PC-9 (cell line): ENCODE results near the gene DCAF15. TPM values are rescaled to one million over a fixed set of nuclear protein-coding genes. Genes with fewer than 3 reads are reported as not detected.

Source experiments
- BruUV-seq: library from RNA; stranded (reverse); fragments of 400-500 nt; replicated peaks from 2 replicates; lab custom pipeline; 2021; lab: Mats Ljungman, UMichigan
- CTCF ChIA-PET: fragments of 300-600 bp; sonication (Branson Sonifier 250); formaldehyde crosslinking; loops from one replicate; lab custom pipeline; 2022; ENCODE audit warnings: antibody characterized with exemption; lab: Charles Lee
- POLR2A ChIA-PET: fragments of 300-600 bp; sonication (Branson Sonifier 250); formaldehyde crosslinking; loops from one replicate; lab custom pipeline; 2022; ENCODE audit warnings: antibody characterized with exemption; ENCODE audit not compliant: unreplicated experiment; lab: Charles Lee
- DNase-seq, 2 experiments: peaks; one replicate each; pipeline versions ENCODE4 v3.0.0 to v3.0.0-alpha.2; 2015 to 2022; ENCODE audit warnings: mixed read lengths in 1 of 2
- H2AFZ ChIP-seq: fragments of 200-600 bp; sonication (generic); 2 replicates; pipeline ENCODE4 v1.8.1; 2017; ENCODE audit warnings: antibody characterized with exemption
- H3F3A ChIP-seq: fragments of 200-600 bp; sonication (generic); 2 replicates; pipeline ENCODE4 v1.8.1; 2017; ENCODE audit warnings: antibody characterized with exemption, mild to moderate bottlenecking, low read depth; ENCODE audit not compliant: insufficient read depth
- H3K27ac ChIP-seq: fragments of 200-600 bp; sonication (generic); 2 replicates; pipeline ENCODE4 v1.6.1; 2016; ENCODE audit warnings: mixed run types
- H3K27me3 ChIP-seq: fragments of 200-600 bp; sonication (generic); 2 replicates; pipeline ENCODE4 v1.6.1; 2016; ENCODE audit warnings: low read depth, mixed run types; ENCODE audit not compliant: insufficient read depth
- H3K36me3 ChIP-seq: fragments of 200-600 bp; sonication (generic); 2 replicates; pipeline ENCODE4 v1.6.1; 2016; ENCODE audit warnings: low read depth, mixed run types
- H3K4me1 ChIP-seq: fragments of 200-600 bp; sonication (generic); replicated peaks from 2 replicates; pipeline ENCODE4 v1.6.1; 2016; ENCODE audit warnings: mixed run types; ENCODE audit not compliant: insufficient read depth
- H3K4me2 ChIP-seq: fragments of 200-600 bp; sonication (generic); 2 replicates; pipeline ENCODE4 v1.6.1; 2017; ENCODE audit warnings: mixed run types
- H3K4me3 ChIP-seq: fragments of 200-600 bp; sonication (generic); 2 replicates; pipeline ENCODE4 v1.6.1; 2016; ENCODE audit warnings: mixed run types
- H3K79me2 ChIP-seq: fragments of 200-600 bp; sonication (generic); 2 replicates; pipeline ENCODE4 v1.6.1; 2017; ENCODE audit warnings: low read depth, mixed run types
- H3K9me2 ChIP-seq: fragments of 200-600 bp; sonication (generic); 2 replicates; pipeline ENCODE4 v1.8.1; 2017; ENCODE audit warnings: mild to moderate bottlenecking; ENCODE audit not compliant: insufficient read depth
- H3K9me3 ChIP-seq: fragments of 200-600 bp; sonication (generic); 2 replicates; pipeline ENCODE4 v1.8.1; 2016; ENCODE audit warnings: low read depth; ENCODE audit not compliant: insufficient read depth
- H4K20me1 ChIP-seq: fragments of 200-600 bp; sonication (generic); 2 replicates; pipeline ENCODE4 v1.8.1; 2017; ENCODE audit not compliant: insufficient read depth
- EZH2 ChIP-seq: fragments of 200-600 bp; sonication (generic); IDR thresholded peaks from 2 replicates; pipeline ENCODE4 v1.8.0; 2017; ENCODE audit warnings: antibody characterized with exemption, low read depth
- intact Hi-C: fragments of 100-400 bp; cut with micrococcal nuclease; formaldehyde crosslinking; loops from one replicate; pipeline ENCODE4 v1.10.0; 2022; ENCODE audit not compliant: unreplicated experiment
- total RNA-seq: library from RNA; stranded (reverse); gene quantifications from 2 replicates; pipeline ENCODE4 v1.2.3, GENCODE V29; 2021
- TF ChIP-seq, protein P1 (sequence below): fragments of 200-600 bp; sonication (generic); conservative IDR thresholded peaks from 2 replicates; pipeline ENCODE4 v1.6.1; 2017; ENCODE audit warnings: mixed run types, antibody characterized with exemption, mild to moderate bottlenecking, moderate library complexity

Gene DCAF15
- total RNA-seq, 1 experiment from 2014 or later, result 35.3 TPM

DNA sequence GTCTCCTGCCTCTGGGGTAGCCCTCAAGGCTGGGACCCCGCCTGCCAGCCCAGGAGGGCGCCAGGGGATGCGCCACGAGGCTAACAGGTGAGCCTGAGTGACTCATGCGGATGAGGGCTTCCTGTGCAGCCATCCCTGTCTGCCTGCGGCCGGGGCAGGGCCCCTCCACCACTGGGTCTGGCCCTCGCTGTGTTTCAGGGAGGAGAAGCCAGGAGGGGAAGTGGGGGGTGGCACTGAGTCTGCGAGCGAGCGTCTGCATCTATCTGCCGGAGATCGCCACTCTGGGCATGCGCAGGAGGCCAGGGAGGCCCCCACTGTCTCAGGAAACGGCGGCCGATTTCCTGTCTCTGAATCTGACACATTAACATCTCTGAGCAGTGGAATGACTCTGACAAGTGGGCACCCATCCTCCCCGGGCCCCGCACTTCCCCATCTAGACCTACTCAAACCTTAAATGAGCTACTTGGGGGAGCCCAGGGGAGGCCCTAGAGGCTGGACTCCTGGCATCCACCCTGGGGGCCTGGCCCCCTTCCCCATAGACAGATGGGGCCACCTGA, 34.1 kb downstream of the DCAF15 start:
- intact Hi-C loops, result no loop called here
- Histone ChIP-seq H2AFZ (no peak overlapping the region), H3F3A (peaks cover 5% of the 10 kb centered on the region; the same call in 1 of the 2 replicates), H3K27me3 (no peaks in the 10 kb centered on the region), H3K4me3 (no peak overlapping the region), H4K20me1 (peaks cover 6% of the 10 kb centered on the region; the same call in 1 of the 2 replicates), H3K4me1 (no peaks in the 10 kb centered on the region), H3K9me2 (no peaks in the 10 kb centered on the region), H3K79me2 (no peaks in the 10 kb centered on the region), H3K4me2 (no peak overlapping the region), H3K27ac (no peak overlapping the region), H3K36me3 (no peaks in the 10 kb centered on the region), H3K9me3 (no peaks in the 10 kb centered on the region)
- peak in 1 of 2 experiments; percentile 30 for DNase-seq
- no peak for TF ChIP-seq EZH2
- TF ChIP-seq, protein P1, sequence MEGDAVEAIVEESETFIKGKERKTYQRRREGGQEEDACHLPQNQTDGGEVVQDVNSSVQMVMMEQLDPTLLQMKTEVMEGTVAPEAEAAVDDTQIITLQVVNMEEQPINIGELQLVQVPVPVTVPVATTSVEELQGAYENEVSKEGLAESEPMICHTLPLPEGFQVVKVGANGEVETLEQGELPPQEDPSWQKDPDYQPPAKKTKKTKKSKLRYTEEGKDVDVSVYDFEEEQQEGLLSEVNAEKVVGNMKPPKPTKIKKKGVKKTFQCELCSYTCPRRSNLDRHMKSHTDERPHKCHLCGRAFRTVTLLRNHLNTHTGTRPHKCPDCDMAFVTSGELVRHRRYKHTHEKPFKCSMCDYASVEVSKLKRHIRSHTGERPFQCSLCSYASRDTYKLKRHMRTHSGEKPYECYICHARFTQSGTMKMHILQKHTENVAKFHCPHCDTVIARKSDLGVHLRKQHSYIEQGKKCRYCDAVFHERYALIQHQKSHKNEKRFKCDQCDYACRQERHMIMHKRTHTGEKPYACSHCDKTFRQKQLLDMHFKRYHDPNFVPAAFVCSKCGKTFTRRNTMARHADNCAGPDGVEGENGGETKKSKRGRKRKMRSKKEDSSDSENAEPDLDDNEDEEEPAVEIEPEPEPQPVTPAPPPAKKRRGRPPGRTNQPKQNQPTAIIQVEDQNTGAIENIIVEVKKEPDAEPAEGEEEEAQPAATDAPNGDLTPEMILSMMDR, result no peak
- ChIA-PET CTCF (no interaction called here), POLR2A (no interaction called here)
- BruUV-seq, result no TSS peak

DNA sequence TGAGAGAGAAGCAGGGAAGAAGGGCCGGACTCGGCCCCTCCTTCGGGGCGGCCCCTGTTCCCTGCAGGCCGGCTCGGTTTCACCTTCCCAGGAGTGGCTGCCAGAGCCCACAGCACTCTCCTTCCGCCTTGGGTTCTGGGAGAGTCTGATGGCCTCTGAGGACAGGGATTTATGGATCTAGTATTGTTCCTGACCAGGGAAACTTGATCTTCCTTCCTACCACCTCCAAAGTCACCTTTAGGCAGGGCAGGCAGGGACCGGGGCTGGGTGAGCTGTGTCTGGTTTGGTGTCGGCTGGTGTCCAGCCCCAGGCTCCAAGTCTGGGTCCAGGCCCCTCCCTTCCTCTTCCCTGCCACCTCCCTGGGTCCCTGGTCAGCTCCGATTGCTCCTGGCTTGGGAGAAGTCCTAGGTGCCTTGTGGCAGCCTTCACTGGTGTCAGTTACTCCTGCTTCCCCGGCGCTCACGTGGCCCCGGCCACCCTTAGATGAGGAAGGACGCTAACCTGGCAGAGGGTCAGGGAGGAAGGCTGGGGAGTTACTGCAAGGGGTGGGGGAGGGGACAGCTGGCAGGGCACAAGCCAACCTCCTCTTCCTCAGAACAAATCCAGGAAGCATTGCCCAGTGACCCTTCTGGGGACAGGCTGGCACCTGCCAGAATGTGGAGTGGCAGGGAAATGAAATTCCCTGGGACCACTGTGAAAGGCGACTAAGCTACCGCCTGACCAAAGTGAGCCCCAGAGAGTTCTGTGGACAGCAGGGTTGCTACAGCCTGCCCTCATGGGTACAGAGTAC, 35.0 kb downstream of the DCAF15 start:
- BruUV-seq, result no TSS peak
- H2AFZ ChIP-seq, result no peak overlapping the region
- H3K79me2 ChIP-seq, result no peaks in the 10 kb centered on the region
- H3K4me1 ChIP-seq, result no peaks in the 10 kb centered on the region
- no peak for DNase-seq
- TF ChIP-seq, protein P1, result no peak
- TF ChIP-seq EZH2, result no peak
- H3F3A ChIP-seq, result peaks cover 5% of the 10 kb centered on the region; the same call in 1 of the 2 replicates
- H3K27ac ChIP-seq, result no peak overlapping the region
- H4K20me1 ChIP-seq, result peaks cover 6% of the 10 kb centered on the region; the same call in 1 of the 2 replicates
- H3K9me2 ChIP-seq, result no peaks in the 10 kb centered on the region
- no peak overlapping the region for H3K4me2 ChIP-seq
- no peak overlapping the region for H3K4me3 ChIP-seq
- intact Hi-C loops, result no loop called here
- POLR2A ChIA-PET, result interaction anchor here (0.6 kb wide), 1 partner anchor 18 kb away, joined by 3 read pairs; no protein-coding TSS in a partner anchor
- CTCF ChIA-PET, result interaction anchor here (0.6 kb wide), 2 partner anchors 46 to 301 kb away, joined by 3 to 6 read pairs; no protein-coding TSS in a partner anchor
- no peaks in the 10 kb centered on the region for H3K9me3 ChIP-seq
- no peaks in the 10 kb centered on the region for H3K27me3 ChIP-seq
- H3K36me3 ChIP-seq, result no peaks in the 10 kb centered on the region

DNA sequence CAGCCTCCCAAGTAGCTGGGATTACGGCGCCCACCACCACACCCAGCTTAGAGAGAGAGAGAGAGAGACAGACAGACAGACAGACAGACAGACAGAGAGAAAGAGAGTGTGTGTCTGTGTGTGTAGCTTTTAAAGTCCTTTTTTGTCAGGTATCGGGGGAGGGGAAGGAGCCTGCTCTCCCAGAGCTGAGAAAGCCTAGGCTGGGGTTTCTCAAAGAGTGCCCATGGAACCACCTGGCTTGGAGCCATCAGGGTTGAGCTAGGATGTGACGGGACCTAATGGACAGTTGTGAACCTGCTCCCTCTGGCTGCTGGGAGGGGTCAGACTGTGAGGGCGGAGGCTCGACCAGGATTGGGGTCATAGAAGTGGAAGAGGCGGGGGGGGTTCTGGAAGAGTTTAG, 37.2 kb downstream of the DCAF15 start:
- intact Hi-C loops, result no loop called here
- BruUV-seq, result no TSS peak
- TF ChIP-seq EZH2, result no peak
- Histone ChIP-seq H3K4me2 (no peak overlapping the region), H4K20me1 (peaks cover 6% of the 10 kb centered on the region; the same call in 1 of the 2 replicates), H3K36me3 (no peaks in the 10 kb centered on the region), H3K27ac (no peak overlapping the region), H3K4me3 (no peak overlapping the region), H3K4me1 (no peaks in the 10 kb centered on the region), H3K27me3 (no peaks in the 10 kb centered on the region), H2AFZ (no peak overlapping the region), H3K9me3 (no peaks in the 10 kb centered on the region), H3F3A (peaks cover 5% of the 10 kb centered on the region; the same call in 1 of the 2 replicates), H3K9me2 (no peaks in the 10 kb centered on the region), H3K79me2 (no peaks in the 10 kb centered on the region)
- ChIA-PET CTCF (no interaction called here), POLR2A (no interaction called here)
- DNase-seq, result no peak
